IMR-90 (cell line): ENCODE measurements around the gene CDH26. TPM values are rescaled to one million over a fixed set of nuclear protein-coding genes. Genes with fewer than 3 reads are reported as not detected.

ENCODE experiments used
- ATAC-seq: fragments of 200-7000 bp; cut with Tn5 transposase; 2 replicates; pipeline ENCODE4 v1.9.1; 2020; ENCODE audit warnings: low read depth, mild to moderate bottlenecking, moderate library complexity
- BruUV-seq: library from RNA; stranded (reverse); fragments of 400-500 nt; replicated peaks from 2 replicates; lab custom pipeline; 2021; lab: Mats Ljungman, UMichigan
- CTCF ChIA-PET: fragments of 300-600 bp; formaldehyde crosslinking; extraction: SDS; loops from one replicate; lab custom pipeline; 2021; ENCODE audit warnings: antibody characterized with exemption; lab: Yijun Ruan, JAX
- POLR2A ChIA-PET: fragments of 300-600 bp; sonication (Branson Sonifier 250); formaldehyde crosslinking; loops from one replicate; lab custom pipeline; 2022; ENCODE audit warnings: antibody characterized with exemption; ENCODE audit not compliant: unreplicated experiment; lab: Charles Lee
- DNase-seq: peaks from one replicate; pipeline ENCODE4 v3.0.0; 2013
- H2AFZ ChIP-seq: replicated peaks from 2 replicates; pipeline ENCODE3; 2013; ENCODE audit warnings: low read length, mild to moderate bottlenecking; ENCODE audit not compliant: poor library complexity
- H2AK5ac ChIP-seq: 2 replicates; pipeline ENCODE4 v1.6.1; 2013; ENCODE audit warnings: low read depth, low read length, inconsistent platforms
- H2AK9ac ChIP-seq: replicated peaks from 2 replicates; pipeline ENCODE3; 2013; ENCODE audit warnings: mild to moderate bottlenecking, low read depth, low read length, moderate library complexity; ENCODE audit not compliant: poor library complexity
- H2BK120ac ChIP-seq: 2 replicates; pipeline ENCODE4 v1.6.1; 2013; ENCODE audit warnings: low read depth, low read length, inconsistent platforms
- H2BK15ac ChIP-seq: 3 replicates; pipeline ENCODE4 v1.6.1; 2013; ENCODE audit warnings: low read depth, low read length, inconsistent platforms
- H2BK20ac ChIP-seq: 2 replicates; pipeline ENCODE4 v1.6.1; 2013; ENCODE audit warnings: low read depth, mild to moderate bottlenecking, inconsistent platforms, low read length, moderate library complexity
- H2BK5ac ChIP-seq: 2 replicates; pipeline ENCODE4 v1.6.1; 2013; ENCODE audit warnings: mild to moderate bottlenecking, low read depth, low read length, inconsistent platforms; ENCODE audit not compliant: poor library complexity, severe bottlenecking
- H3K14ac ChIP-seq: replicated peaks from 2 replicates; pipeline ENCODE4 v1.6.1; 2013; ENCODE audit warnings: low read depth, low read length, inconsistent platforms
- H3K18ac ChIP-seq: 2 replicates; pipeline ENCODE4 v1.6.1; 2013; ENCODE audit warnings: low read depth, low read length, control low read depth
- H3K23ac ChIP-seq: 2 replicates; pipeline ENCODE4 v1.6.1; 2013; ENCODE audit warnings: low read depth, low read length, inconsistent platforms
- H3K27ac ChIP-seq: 2 replicates; pipeline ENCODE4 v1.5.1; 2013; ENCODE audit warnings: mild to moderate bottlenecking, control low read depth, low read length; ENCODE audit not compliant: insufficient read depth
- H3K27me3 ChIP-seq: 2 replicates; pipeline ENCODE4 v1.6.1; 2013; ENCODE audit warnings: low read length; ENCODE audit not compliant: control insufficient read depth, insufficient read depth
- H3K36me3 ChIP-seq: 2 replicates; pipeline ENCODE4 v1.6.1; 2013; ENCODE audit warnings: low read length, mixed read lengths; ENCODE audit not compliant: control insufficient read depth, insufficient read depth
- H3K4ac ChIP-seq: 2 replicates; pipeline ENCODE4 v1.6.1; 2013; ENCODE audit warnings: low read depth, low read length, inconsistent platforms
- H3K4me1 ChIP-seq: 2 replicates; pipeline ENCODE4 v1.6.1; 2013; ENCODE audit warnings: low read length, mixed read lengths; ENCODE audit not compliant: control insufficient read depth, insufficient read depth
- H3K4me2 ChIP-seq: 2 replicates; pipeline ENCODE4 v1.6.1; 2013; ENCODE audit warnings: low read depth, mild to moderate bottlenecking, control low read depth, low read length, moderate library complexity
- H3K4me3 ChIP-seq: 2 replicates; pipeline ENCODE4 v1.5.1; 2013; ENCODE audit warnings: low read depth, mild to moderate bottlenecking, control low read depth, low read length, moderate library complexity; ENCODE audit not compliant: insufficient read depth
- H3K56ac ChIP-seq: 2 replicates; pipeline ENCODE4 v1.6.1; 2013; ENCODE audit warnings: low read length, inconsistent platforms; ENCODE audit not compliant: insufficient read depth; ENCODE audit errors: extremely low read depth
- H3K79me1 ChIP-seq, 2 experiments: 2 replicates each; pipeline ENCODE4 v1.6.1; 2013; ENCODE audit warnings: low read length in 2 of 2, inconsistent platforms in 1 of 2, low read depth in 1 of 2
- H3K9ac ChIP-seq: 2 replicates; pipeline ENCODE4 v1.6.1; 2013; ENCODE audit warnings: low read depth, low read length, control low read depth
- H3K9me1 ChIP-seq: 2 replicates; pipeline ENCODE4 v1.6.1; 2013; ENCODE audit warnings: low read length, inconsistent platforms; ENCODE audit not compliant: insufficient read depth
- H3K9me3 ChIP-seq: 2 replicates; pipeline ENCODE4 v1.6.1; 2013; ENCODE audit warnings: low read length; ENCODE audit not compliant: control insufficient read depth, insufficient read depth
- H4K20me1 ChIP-seq: 2 replicates; pipeline ENCODE4 v1.6.1; 2013; ENCODE audit warnings: low read length, inconsistent platforms; ENCODE audit not compliant: insufficient read depth
- H4K5ac ChIP-seq: 2 replicates; pipeline ENCODE4 v1.6.1; 2013; ENCODE audit warnings: mild to moderate bottlenecking, low read depth, low read length, control low read depth
- H4K8ac ChIP-seq, 2 experiments: 2 replicates each; pipeline ENCODE4 v1.6.1; 2013; ENCODE audit warnings: low read depth in 2 of 2, low read length in 2 of 2, control low read depth in 1 of 2, inconsistent platforms in 1 of 2
- H4K91ac ChIP-seq: 2 replicates; pipeline ENCODE4 v1.6.1; 2013; ENCODE audit warnings: low read depth, low read length, inconsistent platforms; ENCODE audit not compliant: insufficient read depth
- CEBPB ChIP-seq: IDR thresholded peaks from 2 replicates; pipeline ENCODE4 v1.6.1; 2012; ENCODE audit warnings: low read depth, low read length, improper control_type of control experiment
- FOS ChIP-seq: fragments of 150-350 bp; IDR thresholded peaks from 2 replicates; pipeline ENCODE4 v1.6.1; 2016; ENCODE audit warnings: low read depth, low read length
- MAZ ChIP-seq: IDR thresholded peaks from 2 replicates; pipeline ENCODE4 v1.6.1; 2012; ENCODE audit warnings: low read depth, mild to moderate bottlenecking, low read length, improper control_type of control experiment, moderate library complexity, borderline replicate concordance
- POLR2A ChIP-seq: IDR thresholded peaks from 2 replicates; pipeline ENCODE4 v1.6.1; 2012; ENCODE audit warnings: mild to moderate bottlenecking, low read depth, low read length
- RAD21 ChIP-seq: IDR thresholded peaks from 2 replicates; pipeline ENCODE4 v1.6.1; 2012; ENCODE audit warnings: low read length, improper control_type of control experiment
- SMC3 ChIP-seq: fragments of 150-350 bp; IDR thresholded peaks from 2 replicates; pipeline ENCODE4 v1.6.1; 2016; ENCODE audit warnings: low read depth, mild to moderate bottlenecking, antibody characterized with exemption, low read length, moderate library complexity
- WGBS, 2 experiments: methylation state at CpG; one replicate each; pipeline versions ENCODE4 v1.1.5 to v1.1.7; 2013; ENCODE audit warnings: missing lambda C conversion rate in 2 of 2; ENCODE audit not compliant: insufficient read length in 1 of 2; ENCODE audit errors: extremely low coverage in 2 of 2; 5-methylcytosine and 5-hydroxymethylcytosine counted together
- dilution Hi-C: fragments of 300-500 bp; cut with HindIII; formaldehyde crosslinking; loops from one replicate; pipeline ENCODE4 v1.14.3; 2018; ENCODE audit warnings: low sequenced_read_pairs; ENCODE audit not compliant: unreplicated experiment
- in situ Hi-C: fragments of 300-500 bp; cut with MboI; formaldehyde crosslinking; loops from 3 replicates; pipeline ENCODE4 v1.14.3; 2019; ENCODE audit warnings: low sequenced_read_pairs, inconsistent platforms, mixed read lengths
- intact Hi-C: fragments of 100-400 bp; cut with micrococcal nuclease; formaldehyde crosslinking; loops from 2 replicates; pipeline ENCODE4 v1.10.0; 2022
- polyA plus RNA-seq, 3 experiments: library from polyadenylated mRNA; depleted of rRNA; stranded (reverse); fragments of >200 nt; gene quantifications; 2 replicates each; pipeline ENCODE4 v1.2.3, GENCODE V29; 2012; ENCODE audit warnings: low replicate concordance in 1 of 3
- total RNA-seq: library from RNA; depleted of rRNA; stranded (reverse); fragments of >200 nt; gene quantifications from 2 replicates; pipeline ENCODE4 v1.2.3, GENCODE V29; 2012
- TF ChIP-seq, protein P1 (sequence below): conservative IDR thresholded peaks from 2 replicates; pipeline ENCODE4 v1.5.1; 2012; ENCODE audit warnings: mild to moderate bottlenecking, low read depth, low read length, improper control_type of control experiment

The CDH26 gene
- total and polyA plus RNA-seq, 2 of the 4 experiments (the other 2 are of a cell fraction), result not detected

DNA sequence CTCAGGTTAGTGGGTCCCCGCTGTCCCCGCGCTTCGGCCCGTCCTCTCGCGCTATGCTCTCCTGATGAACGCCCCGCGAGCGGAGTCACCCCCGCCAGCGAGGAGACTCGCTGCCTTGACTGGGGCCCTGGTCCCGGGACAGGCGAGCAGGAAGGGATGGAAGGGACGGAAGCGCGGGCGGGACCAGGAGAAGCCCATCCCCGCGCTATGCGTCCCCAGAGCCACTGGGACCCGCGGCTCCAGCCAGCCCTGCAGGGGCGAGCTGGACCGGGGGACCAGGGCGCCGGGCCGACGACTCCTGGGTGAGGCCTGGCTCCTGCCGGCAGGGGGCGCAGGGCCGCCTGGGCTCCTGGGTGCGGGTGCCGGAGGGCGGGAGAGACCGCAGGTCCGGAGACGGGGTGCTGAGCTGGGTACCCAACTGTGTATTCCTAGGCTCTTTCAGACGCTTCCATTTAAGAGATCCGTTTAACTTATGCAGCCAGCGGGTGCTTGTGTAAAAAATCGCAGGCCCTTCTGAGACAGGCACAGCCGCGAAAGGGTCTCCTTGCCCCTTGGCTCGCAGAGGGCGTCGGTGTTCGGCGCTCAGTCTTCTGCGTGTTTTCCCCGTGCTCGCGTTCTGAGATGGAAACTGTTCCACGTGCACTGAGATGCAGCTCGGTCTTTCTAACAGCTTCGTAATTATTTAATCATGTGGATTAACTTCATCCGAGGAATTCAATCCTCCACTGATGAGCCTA is 24.2 kb upstream of the CDH26 start:
- Histone ChIP-seq H4K8ac (peak overlapping the region; percentile 52 to 56; a peak in 2 of 4 replicates), H3K79me1 (peaks cover 6 to 7% of the 10 kb centered on the region in 2 experiments; a peak in 3 of 4 replicates), H3K23ac (no peak overlapping the region; the same call in 1 of the 2 replicates), H3K4ac (0 out of 2 replicates have a peak overlapping the region, but pooled peaks have one; percentile 3), H3K56ac (no peak overlapping the region), H3K4me1 (peaks cover 5% of the 10 kb centered on the region), H3K4me3 (peak overlapping the region; percentile 51), H2AFZ (peak overlapping the region; percentile 97), H3K18ac (no peak overlapping the region), H2AK5ac (no peak overlapping the region), H2AK9ac (peak overlapping the region; percentile 75), H4K91ac (peak overlapping the region; percentile 34; the same call in 1 of the 2 replicates), H3K9me1 (no peaks in the 10 kb centered on the region), H4K5ac (no peak overlapping the region), H3K14ac (peak overlapping the region; percentile 37; the same call in 1 of the 2 replicates), H3K27ac (no peak overlapping the region), H3K9me3 (no peaks in the 10 kb centered on the region), H2BK15ac (no peak overlapping the region), H2BK5ac (no peak overlapping the region), H3K9ac (no peak overlapping the region), H4K20me1 (peaks cover 11% of the 10 kb centered on the region), H3K4me2 (peak overlapping the region; percentile 77), H2BK120ac (peak overlapping the region; percentile 19), H3K36me3 (no peaks in the 10 kb centered on the region), H2BK20ac (no peak overlapping the region), H3K27me3 (no peaks in the 10 kb centered on the region)
- ATAC-seq (peak; percentile 96), DNase-seq (peak; percentile 49)
- ChIA-PET POLR2A (no interaction called here), CTCF (interaction anchor here (0.7 to 1.7 kb wide), 14 partner anchors 8 to 1363 kb away, joined by 3 to 8 read pairs (median 3); no protein-coding TSS in a partner anchor)
- no TSS peak for BruUV-seq
- in situ Hi-C loops, result no loop called here
- TF ChIP-seq POLR2A (no peak), SMC3 (peak; percentile 29; the same call in 1 of the 2 replicates), CEBPB (no peak), MAZ (peak; percentile 59; the same call in 1 of the 2 replicates), FOS (no peak), RAD21 (peak; percentile 43)
- TF ChIP-seq, protein P1, sequence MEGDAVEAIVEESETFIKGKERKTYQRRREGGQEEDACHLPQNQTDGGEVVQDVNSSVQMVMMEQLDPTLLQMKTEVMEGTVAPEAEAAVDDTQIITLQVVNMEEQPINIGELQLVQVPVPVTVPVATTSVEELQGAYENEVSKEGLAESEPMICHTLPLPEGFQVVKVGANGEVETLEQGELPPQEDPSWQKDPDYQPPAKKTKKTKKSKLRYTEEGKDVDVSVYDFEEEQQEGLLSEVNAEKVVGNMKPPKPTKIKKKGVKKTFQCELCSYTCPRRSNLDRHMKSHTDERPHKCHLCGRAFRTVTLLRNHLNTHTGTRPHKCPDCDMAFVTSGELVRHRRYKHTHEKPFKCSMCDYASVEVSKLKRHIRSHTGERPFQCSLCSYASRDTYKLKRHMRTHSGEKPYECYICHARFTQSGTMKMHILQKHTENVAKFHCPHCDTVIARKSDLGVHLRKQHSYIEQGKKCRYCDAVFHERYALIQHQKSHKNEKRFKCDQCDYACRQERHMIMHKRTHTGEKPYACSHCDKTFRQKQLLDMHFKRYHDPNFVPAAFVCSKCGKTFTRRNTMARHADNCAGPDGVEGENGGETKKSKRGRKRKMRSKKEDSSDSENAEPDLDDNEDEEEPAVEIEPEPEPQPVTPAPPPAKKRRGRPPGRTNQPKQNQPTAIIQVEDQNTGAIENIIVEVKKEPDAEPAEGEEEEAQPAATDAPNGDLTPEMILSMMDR, result peak; percentile 80
- dilution Hi-C loops, result no loop called here
- intact Hi-C loops, result no loop called here
- WGBS, 2 experiments, result 6% methylated on average over 37 of the region's 59 CpGs; no CpG with 5 or more reads in 1 of the 2 experiments
